Stimulated activated CD4-positive, alpha-beta T cell treated with anti-CD3 and anti-CD28 coated beads, Interleukin-1b, Interleukin-23, amount 100 ng/mL, for 1 hour (primary cell): ENCODE measurements around the gene PPP1R9B.

Source experiments
- DNase-seq, 2 donors: peaks; one replicate each; pipeline ENCODE4 v3.0.0-alpha.2; 2020; ENCODE audit warnings: low read depth in 2 of 2

PPP1R9B gene

DNA sequence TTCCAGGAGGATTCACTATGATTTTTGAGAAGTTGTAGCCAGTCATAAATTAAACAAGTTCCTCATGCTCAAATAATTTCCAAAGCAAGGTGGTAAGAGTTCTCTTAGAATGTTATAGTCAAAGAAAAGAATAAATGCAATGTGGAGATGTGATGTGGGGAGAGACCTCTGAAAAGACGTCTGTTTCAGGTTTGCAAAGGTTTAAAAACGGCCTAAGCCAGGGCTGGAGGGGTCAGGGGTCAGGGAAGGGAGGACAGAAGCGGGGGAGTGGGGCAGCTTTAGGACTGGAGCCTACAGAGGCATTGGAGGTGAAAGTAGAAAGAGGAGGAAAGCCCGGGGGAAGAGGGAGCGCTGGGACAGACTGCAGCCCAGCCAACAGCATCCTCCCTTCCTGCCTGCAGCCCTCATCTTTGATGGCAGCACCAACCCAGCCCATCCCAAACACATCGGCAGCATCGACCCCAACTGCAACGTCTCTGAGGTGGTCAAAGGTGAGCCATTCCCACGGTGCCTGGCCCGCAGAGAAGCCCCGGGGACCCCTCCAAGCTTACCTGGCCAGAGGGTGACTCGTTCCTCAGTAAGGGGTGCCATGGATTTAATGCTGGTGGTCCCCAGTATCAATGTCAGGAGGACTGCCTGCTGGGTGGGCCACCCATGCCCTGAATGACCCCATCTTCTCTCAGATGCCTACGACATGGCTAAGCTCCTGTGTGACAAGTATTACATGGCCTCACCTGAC is 43.9 kb downstream of the PPP1R9B start:
- no peak for DNase-seq

DNA sequence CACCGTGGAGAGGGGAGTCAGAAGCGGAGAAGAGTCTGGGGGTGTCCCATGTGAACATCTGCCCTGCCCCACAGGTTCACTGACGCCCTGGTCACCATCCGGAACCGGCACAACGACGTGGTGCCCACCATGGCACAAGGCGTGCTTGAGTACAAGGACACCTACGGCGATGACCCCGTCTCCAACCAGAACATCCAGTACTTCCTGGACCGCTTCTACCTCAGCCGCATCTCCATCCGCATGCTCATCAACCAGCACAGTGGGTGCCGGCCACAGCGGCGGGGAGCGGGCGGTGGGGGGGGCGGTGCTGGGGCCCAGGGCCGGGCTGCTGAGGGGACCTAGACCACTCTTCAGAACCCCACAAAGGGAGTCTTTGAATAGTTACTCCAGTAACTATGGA is 44.7 kb downstream of the PPP1R9B start:
- DNase-seq, result no peak

DNA sequence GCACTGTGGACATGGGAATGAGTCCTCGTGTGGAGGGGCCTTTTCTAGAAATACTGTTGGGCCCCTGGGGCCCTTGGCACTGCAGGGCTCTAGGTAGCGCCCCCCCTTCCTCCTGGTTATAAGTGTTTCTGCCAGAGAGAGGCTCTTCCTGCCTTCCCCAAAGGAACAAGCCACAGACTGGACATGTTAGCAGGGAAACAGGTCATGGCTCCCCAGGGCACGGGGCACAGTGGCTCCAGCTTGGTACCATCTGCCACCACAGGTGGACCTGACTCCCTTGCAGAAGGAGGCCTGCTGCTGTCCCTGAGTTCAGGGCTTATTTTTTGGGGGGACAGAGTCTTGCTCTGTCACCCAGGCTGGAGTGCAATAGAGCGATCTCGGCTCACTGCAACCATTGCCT is 46.5 kb downstream of the PPP1R9B start:
- no peak for DNase-seq

DNA sequence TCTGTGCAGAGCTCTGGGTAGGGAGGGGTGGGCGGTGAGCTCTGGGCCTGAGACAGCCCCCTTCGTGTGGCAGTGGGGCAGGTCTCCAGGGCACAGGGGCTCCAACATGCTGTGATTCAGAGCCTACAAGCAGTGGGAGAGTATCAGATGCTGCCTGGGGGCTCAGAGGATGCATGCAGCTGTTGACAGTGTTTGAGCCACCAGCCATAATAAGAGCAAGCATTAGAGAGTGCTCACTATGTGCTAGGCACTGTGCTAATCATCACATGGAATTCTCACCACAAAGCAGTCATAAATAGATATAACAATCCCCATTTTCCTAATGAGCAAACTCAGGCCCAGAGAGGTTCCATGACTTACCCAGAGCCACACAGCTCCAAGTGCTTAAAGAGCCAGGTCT is 47.2 kb downstream of the PPP1R9B start:
- DNase-seq, result no peak

DNA sequence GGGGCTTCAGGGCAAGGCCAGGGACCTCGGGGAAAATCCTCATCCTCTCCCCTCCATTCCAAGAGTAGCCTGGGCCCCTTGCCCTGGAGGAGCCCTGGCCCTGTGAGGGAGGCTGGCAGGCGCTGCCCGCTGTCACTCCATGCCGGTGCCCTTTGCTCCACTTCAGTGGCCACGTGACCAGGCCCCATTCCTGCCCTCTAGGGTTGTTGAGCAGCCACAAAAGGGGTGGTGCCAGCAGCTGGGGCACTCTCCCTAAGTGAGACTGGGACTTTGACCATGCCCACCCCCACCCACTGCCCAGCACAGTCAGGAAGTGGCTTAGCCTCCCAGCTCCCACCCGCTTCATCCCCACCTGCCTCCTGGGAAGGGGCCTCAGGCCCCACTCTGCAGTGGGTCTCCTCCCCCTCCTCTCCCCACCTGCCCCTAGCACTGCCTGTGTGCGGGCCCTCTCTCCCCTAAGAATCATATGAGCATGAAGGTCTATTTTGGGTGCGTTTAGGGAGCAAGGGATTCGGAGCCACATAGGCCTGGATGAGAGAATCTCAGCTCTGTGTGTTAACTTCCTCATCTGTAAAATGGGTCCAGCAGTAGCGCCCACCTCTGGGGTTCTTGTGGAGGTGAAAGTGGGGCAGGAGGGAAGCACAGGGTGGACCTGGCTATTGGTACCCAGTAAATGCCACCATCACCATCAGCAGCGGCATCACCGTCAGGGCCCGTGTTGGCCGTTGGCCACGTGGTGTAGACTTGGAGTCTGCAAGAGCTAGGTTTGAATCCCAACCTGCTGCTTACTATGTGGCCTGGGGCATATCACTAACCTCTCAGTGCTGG is 48.1 kb downstream of the PPP1R9B start:
- DNase-seq, result no peak

DNA sequence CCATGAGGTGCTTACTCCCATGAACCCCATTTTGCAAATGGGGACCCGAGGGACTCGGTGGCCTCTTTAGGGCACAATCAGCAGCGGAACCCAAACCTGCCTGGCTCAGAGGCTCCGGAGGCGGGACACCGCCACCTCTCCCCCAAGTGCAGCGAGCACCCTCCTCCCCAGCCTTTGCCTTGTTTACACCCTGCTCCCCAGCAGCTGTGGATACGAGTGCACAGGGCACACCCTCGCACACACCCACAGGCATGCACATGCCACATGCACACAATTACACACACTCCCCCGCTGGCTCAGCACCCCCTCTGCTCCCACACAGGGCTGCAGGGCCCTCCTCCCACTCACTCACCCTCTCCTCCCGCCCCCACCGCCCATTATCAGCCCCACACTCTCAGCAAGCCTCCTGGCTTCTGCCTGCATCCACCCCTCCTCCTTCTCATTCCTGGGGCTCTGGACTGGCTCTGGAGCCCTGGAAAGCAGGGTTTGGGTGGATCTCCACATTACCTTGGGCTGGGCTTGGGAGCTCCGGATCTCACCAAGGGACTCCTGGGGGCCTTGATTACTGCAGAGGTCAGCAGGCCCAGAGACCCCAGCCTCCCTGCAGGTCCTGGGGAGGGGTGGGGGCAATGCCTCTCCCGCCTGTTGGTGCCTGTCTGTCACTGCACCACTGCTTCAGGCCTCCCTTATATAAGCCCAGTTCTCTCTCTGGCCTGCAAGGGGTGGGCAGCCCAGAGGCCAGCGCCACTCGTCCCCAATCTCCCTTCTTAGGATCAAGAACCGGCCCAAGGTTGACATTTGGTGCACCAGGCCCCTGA is 48.9 kb downstream of the PPP1R9B start:
- no peak for DNase-seq

DNA sequence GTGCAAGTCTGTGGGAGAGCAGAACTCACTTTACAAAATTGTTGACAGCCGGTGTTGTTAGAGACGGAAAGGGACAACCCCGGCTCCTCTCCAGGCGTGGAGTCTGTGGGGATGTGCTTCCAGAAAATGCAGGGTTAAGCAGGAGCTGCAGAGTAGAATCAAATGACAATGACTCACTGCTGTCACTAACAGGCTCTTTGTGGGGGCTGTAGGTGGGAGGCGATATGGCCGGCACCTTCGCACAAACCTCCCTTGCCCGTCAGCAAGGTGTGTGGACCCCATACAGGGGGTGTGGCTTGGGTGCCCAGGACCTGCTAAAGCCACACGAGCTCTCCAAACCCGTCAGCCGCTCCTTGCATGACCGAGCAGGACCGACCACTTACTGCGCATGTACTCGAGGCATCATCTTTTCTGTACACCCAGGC is 49.5 kb downstream of the PPP1R9B start:
- DNase-seq, result no peak

DNA sequence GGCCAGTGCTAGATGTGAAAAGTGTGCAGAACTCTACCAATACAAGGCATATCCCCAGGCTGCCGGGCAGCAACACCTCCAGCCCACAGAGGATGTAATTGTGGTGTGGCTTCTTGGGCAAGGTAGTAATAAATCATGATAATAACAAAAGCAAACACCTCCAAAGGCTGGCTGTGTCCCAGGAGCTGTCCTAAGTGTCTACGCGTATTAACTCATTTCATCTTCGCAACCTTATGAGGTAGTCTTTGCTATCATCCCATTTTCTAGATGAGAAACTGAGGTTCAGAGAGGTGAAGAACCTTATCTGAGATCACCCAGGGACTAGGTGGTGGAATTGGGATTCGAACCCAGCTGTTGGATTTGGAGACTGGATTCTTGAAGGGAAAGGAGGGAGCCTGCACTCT is 50.0 kb downstream of the PPP1R9B start:
- no peak for DNase-seq

DNA sequence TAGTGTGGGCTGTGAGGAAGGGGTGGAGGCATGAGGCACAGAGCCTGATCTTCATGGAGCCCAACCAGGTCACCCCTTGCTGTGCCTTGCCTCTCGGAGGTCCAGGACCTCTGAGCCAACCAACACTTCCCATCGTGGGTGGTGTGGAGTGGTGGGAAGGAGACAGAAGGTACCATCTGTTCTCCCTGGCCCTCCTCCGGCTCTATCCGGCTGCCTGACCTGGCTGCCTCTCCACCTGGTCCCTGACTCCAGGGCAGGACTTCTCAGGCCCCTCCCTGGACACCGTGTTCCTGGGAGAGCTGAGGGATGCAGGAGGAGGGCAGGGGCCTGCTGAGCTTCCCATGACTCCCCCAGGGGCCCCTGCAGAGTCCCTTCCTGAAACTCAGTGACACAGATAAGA is 51.5 kb downstream of the PPP1R9B start:
- no peak for DNase-seq

DNA sequence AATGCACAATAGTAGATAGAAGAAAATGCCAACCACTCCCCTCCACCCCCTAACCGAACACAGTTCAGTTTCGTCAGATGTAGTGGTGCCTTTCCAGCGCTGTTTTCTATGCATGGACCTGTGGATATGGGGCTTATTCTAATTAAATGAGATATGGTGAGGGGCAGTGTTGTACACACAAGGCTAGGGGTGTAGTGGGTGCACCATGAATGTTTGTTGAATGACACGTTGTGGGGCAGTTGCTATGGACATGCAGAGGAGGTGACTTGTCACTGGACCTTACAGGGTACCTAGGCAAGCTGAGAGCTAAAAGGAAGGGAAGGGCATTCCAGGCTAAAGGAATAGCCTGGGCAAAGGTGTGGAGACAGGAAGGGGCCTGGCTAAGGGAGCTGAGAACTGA is 51.9 kb downstream of the PPP1R9B start:
- no peak for DNase-seq

DNA sequence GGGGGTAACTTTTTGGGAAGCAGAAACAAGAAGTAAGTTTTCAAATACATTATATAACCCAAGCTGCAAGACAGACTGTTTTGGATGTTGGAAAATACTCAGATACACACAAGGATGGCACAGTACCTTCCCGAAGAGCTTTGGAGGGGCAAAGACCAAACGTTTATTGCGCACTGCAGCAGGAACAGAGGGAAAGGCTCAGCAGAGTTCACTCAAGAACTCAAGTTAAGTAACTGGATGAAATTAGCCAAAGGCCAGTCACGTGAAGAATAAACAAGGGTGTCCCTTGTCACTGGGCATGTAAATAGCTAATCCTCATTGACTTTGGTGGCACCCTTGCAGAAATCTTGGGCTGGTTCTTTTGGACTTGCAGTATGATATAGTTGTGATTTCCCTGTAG is 52.6 kb downstream of the PPP1R9B start:
- DNase-seq, result no peak

DNA sequence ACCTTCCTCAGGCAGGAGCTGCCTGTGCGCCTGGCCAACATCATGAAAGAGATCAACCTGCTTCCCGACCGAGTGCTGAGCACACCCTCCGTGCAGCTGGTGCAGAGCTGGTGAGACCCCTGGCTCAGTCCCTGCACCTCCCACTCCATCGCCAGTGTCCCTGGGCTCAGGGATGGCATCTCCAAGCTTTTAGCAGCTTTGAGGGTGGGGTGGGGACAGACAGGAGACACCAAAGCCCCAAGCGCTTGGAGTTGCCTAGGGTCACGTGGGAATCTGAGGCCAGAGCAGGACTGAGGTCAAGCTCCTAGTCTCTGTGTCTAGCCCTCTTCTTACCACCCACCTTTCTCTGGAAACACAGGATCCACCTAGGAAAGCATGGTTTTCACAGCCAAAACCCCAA is 53.0 kb downstream of the PPP1R9B start:
- DNase-seq, result no peak

DNA sequence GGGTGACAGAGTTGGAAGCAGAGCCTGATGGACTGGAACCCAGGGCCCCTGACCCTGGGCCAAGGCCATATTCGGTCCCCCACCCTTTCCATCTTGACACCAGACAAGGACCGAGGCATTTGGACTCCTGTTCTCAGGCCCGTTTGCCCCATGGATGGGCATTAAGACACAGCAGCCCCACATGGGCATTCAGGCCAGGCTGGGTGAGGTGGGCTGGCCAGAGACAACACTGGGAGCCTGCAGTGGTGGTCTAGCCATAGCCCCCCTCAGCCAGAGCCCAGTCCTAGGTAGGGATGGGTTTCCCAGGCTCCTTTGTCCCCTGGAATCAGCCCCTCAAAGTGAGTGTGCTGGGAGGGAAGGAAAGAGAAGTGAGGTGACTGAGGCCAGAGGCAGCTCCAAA is 53.7 kb downstream of the PPP1R9B start:
- DNase-seq, result no peak

DNA sequence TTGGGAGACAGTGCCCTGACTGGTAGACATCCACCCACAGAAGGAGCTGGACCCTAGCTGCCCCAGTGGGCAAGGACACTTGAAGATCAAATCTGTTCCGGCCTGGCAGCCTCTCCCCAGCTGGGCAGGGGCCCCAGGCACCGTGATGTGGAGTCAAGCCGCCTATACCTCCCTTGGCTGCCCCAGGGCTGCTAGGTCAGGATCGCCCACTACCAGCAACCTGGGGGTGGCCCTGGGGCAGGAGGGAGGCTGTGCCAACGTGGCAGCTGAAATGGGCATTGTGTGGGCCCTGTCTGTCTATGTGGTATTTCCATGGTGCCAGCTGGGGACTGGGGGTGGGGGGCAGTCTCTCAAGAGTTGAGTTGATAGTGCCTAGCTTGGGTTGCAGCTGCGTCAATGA is 54.4 kb downstream of the PPP1R9B start:
- DNase-seq, result no peak

DNA sequence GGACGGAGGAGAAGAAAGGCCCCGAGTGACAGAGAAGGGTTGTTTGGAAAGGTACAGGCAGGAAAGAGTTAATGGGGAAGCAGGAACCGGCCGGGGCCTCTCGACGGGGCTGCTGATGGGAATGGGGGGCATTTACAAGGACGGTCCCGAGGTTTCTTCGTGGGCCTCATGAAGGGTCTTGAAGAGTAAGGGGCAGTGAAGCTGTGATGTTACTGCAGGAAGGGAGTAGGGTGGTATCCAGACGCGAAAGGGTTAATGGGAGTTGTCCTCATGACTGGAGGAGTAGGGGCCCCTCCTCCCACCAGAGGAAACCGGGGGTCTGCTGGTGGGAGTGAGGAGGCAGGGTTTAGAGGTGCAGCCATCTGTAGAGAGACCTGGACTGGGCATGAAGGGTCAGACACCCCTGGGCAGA is 54.8 kb downstream of the PPP1R9B start:
- DNase-seq, result no peak

DNA sequence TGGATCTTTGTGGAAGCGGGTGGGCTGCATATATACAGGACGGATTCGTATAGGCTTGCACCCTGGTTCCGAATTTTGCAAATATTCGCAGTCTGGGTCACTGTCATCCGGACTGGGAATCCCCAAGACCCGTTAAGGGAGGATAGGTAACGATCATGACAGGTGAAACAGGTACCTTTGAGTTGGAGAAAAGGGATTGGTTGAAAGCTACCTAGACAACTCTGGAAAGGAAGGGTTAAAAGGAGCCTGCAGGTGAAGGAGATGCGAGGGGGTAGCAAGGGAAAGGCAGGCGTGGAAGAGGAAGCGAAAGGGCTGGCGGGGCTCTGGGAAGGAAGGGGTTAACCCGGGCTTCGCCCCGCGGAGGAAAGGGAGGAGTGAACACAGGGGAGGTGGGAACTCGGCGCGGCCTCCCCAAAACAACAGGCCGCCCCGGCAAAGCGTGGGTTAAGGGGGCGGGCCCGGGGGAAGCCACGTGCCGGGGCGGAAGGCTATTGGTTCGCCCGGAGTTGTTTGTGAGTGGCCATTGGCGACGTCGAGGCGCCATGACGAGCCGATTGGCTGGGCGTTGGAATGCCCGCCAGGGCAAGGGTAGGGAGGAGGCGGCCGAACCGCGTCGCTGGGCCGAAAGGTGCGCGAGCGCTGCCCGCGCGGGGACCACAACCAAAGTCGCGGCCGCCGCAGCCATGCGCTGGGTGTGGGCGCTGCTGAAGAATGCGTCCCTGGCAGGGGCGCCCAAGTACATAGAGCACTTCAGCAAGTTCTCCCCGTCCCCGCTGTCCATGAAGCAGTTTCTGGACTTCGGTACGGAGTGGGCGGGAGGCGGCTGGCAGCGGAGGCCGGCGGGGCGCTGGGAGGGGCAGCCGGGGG is 55.5 kb downstream of the PPP1R9B start, which contains the start of gene PDK2:
PDK2 (plus strand) TSS at position 599 of the 867 bp plus-strand sequence; CDS start at position 684, 85 bp downstream.
- DNase-seq, result peak; percentile 87 to 91

DNA sequence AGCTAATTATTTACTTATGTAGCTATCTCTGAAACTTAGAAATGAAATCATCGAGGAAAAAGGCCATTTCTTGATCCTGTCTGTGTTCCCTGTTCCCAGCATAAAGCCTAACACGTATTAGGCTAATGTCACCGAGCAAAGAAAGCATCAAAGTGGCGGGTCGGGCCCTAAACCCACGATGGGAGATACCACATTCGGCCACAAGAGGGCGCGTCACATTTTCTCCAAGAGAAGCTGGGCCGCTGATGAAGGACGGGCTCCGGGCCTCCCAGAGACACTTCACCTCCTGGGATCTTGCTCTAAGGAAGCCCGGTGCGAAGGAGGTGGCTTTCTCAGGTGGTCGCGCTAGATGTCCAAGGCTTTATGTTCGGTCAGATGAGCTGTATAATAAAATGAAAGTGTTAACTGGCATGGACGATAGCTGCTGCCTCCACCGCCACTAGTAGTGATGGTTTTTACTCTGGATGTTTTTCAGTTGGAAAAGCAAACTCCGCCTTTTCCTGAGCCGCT is 56.2 kb downstream of the PPP1R9B start:
- DNase-seq, result peak; percentile 81 to 92

DNA sequence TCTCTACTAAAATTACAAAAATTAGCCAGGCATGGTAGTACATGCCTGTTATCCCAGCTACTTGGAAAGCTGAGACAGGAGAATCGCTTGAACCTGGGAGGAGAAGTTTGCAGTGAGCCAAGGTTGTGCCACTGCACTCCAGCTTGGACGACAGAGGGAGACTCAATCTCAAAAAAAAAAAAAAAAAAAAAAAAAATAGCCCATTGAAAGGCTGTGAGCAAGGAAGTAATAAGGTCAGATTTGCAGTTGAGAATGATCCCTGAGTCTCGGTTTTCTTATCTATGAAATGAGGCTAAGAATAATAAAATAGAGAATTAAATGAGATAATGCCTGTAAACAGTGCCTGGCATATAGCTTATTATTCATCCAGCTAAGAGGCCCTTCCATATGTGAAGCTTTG is 56.7 kb downstream of the PPP1R9B start:
- DNase-seq, result no peak

DNA sequence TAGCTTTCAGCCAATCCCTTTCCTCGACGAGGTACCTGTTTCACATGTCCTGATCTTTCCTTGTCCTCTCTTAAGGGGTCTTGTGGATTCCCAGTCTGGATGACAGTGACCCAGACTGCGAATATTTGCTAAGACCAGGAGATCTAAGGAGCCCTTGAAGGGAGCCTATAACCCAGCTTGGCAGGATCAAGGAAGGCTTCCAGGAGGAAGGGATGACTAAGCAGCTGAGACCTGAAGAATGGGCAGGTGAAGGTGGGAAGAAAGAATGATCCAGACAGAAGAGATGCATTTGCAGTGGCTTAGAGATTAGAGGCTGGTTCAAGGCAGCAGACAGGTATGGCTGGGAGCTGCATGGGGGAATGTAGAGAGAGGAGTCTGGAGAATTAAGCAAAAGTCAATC is 57.2 kb downstream of the PPP1R9B start:
- DNase-seq, result no peak

DNA sequence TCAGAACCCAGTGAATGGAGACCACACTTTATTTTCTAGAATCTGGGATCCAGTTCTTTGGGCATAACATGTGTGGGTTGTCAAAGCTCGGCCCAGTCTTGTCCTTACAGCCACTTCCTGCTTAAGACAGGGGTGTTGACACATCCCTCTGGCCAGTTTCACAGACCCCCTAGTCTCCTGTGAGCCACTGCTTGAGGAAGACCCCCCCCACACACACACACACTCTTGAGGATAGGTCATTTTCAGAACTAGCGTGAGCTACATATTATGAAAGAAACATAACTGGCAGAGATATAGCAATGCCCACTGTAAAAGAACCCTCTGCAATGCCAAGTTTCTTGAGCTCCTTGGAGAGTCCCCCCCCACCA is 58.6 kb downstream of the PPP1R9B start:
- DNase-seq, result no peak
